ENCODE data around the gene EFR3B. TPM values are rescaled to one million over a fixed set of nuclear protein-coding genes. Genes with fewer than 3 reads are reported as not detected.

The EFR3B gene
- polyA plus RNA-seq, 2 of the 4 experiments (the other 2 are of a cell fraction), result 6.5 to 12.5 TPM

DNA sequence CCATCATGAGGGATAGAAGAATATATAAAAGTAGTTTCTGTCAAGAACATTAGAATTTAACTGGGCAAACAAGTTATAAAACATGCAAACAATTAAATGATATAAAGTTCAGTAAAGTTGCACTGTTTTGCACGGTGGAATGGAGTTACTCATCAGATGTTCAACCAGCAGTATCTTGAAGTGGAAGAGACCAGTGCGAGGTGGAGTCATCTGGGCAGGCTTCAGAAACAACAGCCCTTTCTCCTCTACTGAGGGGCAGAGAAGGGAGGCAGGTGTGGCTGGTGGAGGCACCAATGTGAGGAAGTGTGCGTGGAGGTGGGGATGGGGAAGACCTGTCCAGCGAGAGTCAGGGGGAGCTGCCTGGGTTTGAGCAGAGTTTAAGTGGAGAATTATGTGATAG is 7.5 kb downstream of the EFR3B start:
- CTCF ChIA-PET, result interaction anchor here (0.9 to 1.9 kb wide), 3 partner anchors 22 to 74 kb away, joined by 3 to 6 read pairs (median 5); no protein-coding TSS in a partner anchor
- no peak overlapping the region for H3K4me3 ChIP-seq
- no peak overlapping the region for H3K4me2 ChIP-seq
- no peaks in the 10 kb centered on the region for H3K9me3 ChIP-seq
- POLR2A ChIA-PET, result no interaction called here
- no peak for FAIRE-seq
- H3K27ac ChIP-seq, result no peak overlapping the region
- 82% methylated on average over 4 of the region's 4 CpGs for WGBS (ENCODE audit: missing lambda C conversion rate)
- peaks cover 8% of the 10 kb centered on the region for H3K4me1 ChIP-seq
- no peak for ATAC-seq
- TF ChIP-seq SREBF2 (IDR thresholded peaks at IDR 0.05), result no peak
- no peak for TF ChIP-seq CBX8 (IDR thresholded peaks at IDR 0.05)
- TF ChIP-seq, protein P1, sequence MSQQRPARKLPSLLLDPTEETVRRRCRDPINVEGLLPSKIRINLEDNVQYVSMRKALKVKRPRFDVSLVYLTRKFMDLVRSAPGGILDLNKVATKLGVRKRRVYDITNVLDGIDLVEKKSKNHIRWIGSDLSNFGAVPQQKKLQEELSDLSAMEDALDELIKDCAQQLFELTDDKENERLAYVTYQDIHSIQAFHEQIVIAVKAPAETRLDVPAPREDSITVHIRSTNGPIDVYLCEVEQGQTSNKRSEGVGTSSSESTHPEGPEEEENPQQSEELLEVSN (IDR thresholded peaks at IDR 0.05; ENCODE audit: borderline replicate concordance, low read depth), result no peak
- TF ChIP-seq FOXS1 (CRISPR knock-in tag; IDR thresholded peaks at IDR 0.05), result no peak
- no peak for TF ChIP-seq PHF8 (IDR thresholded peaks at IDR 0.05; ENCODE audit: borderline replicate concordance, low read depth)
- TF ChIP-seq POLR2A (IDR thresholded peaks at IDR 0.05; ENCODE audit: low read length), result no peak
- no peak for TF ChIP-seq MAFK (IDR thresholded peaks at IDR 0.05; ENCODE audit: partially characterized antibody)
- TF ChIP-seq ZC3H11A (IDR thresholded peaks at IDR 0.05), result no peak
- no peak for TF ChIP-seq ZFP36 (IDR thresholded peaks at IDR 0.05; ENCODE audit: borderline replicate concordance, partially characterized antibody)
- TF ChIP-seq, protein P2, sequence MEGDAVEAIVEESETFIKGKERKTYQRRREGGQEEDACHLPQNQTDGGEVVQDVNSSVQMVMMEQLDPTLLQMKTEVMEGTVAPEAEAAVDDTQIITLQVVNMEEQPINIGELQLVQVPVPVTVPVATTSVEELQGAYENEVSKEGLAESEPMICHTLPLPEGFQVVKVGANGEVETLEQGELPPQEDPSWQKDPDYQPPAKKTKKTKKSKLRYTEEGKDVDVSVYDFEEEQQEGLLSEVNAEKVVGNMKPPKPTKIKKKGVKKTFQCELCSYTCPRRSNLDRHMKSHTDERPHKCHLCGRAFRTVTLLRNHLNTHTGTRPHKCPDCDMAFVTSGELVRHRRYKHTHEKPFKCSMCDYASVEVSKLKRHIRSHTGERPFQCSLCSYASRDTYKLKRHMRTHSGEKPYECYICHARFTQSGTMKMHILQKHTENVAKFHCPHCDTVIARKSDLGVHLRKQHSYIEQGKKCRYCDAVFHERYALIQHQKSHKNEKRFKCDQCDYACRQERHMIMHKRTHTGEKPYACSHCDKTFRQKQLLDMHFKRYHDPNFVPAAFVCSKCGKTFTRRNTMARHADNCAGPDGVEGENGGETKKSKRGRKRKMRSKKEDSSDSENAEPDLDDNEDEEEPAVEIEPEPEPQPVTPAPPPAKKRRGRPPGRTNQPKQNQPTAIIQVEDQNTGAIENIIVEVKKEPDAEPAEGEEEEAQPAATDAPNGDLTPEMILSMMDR (IDR thresholded peaks at IDR 0.05), result no peak
- TF ChIP-seq CEBPB (IDR thresholded peaks at IDR 0.05), result no peak
- no peak for TF ChIP-seq TFCP2L1 (CRISPR knock-in tag; IDR thresholded peaks at IDR 0.05)
- no peak for TF ChIP-seq HEYL (CRISPR knock-in tag; IDR thresholded peaks at IDR 0.05)
- TF ChIP-seq ESRRA (IDR thresholded peaks at IDR 0.05; ENCODE audit: borderline replicate concordance, low read length), result no peak
- TF ChIP-seq ZSCAN20 (CRISPR knock-in tag; IDR thresholded peaks at IDR 0.05), result no peak
- TF ChIP-seq NPAS2 (CRISPR knock-in tag; IDR thresholded peaks at IDR 0.05; ENCODE audit: borderline replicate concordance), result no peak
- no peak for TF ChIP-seq CHD4 (IDR thresholded peaks at IDR 0.05; ENCODE audit: borderline replicate concordance)
- DNase-seq (ENCODE audit: low read depth in 1 of 2, low spot score in 1 of 2), result no peak

DNA sequence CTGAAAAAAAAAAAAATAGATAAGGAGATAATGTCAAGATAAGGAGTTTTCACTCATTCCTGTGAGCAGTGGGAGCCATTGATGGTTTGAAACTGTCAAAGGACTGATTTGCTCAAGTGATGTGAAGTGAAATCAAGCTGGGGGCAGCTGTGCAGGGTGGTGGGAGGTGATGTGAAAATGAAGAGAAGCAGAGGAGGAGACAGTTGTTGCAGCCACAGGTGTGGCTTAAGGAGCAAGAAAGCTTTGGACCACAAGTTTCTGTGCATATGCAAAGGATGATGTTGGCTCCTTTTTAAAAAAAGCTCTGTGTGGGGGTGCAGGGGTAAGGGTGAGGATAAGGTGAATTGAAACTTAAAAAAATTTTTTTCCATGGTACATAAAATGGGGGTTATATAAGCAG is 8.3 kb downstream of the EFR3B start:
- Histone ChIP-seq H3K4me1 (peaks cover under 1% of the 10 kb centered on the region; the same call in 1 of the 3 replicates), H3K4me3 (no peak overlapping the region), H3K27ac (no peak overlapping the region), H3K9me3 (no peaks in the 10 kb centered on the region), H3K4me2 (no peak overlapping the region)
- CTCF ChIA-PET, result interaction anchor here (0.7 to 1.9 kb wide), 7 partner anchors 23 to 661 kb away, joined by 3 to 6 read pairs (median 3); no protein-coding TSS in a partner anchor
- POLR2A ChIA-PET, result interaction anchor here (1.1 kb wide), 1 partner anchor 9 kb away, joined by 8 read pairs; no protein-coding TSS in a partner anchor
- TF ChIP-seq ZC3H11A (IDR thresholded peaks at IDR 0.05), result no peak
- TF ChIP-seq FOSB (CRISPR knock-in tag; IDR thresholded peaks at IDR 0.05), result no peak
- FAIRE-seq, result no peak
- ATAC-seq, result no peak
- DNase-seq (ENCODE audit: low read depth in 1 of 2, low spot score in 1 of 2), result no peak

GRCh38 chr2:25053041-25053440 is 11.2 kb downstream of the EFR3B start:
- H3K27ac ChIP-seq, result no peak overlapping the region
- ATAC-seq (no peak), FAIRE-seq (no peak), DNase-seq (ENCODE audit: low read depth in 1 of 2, low spot score in 1 of 2) (no peak)
- ChIA-PET CTCF (interaction anchor here (0.8 to 4.4 kb wide), 5 partner anchors 12 to 137 kb away, joined by 3 to 23 read pairs (median 6); no protein-coding TSS in a partner anchor), POLR2A (interaction anchor here (1.3 kb wide), 1 partner anchor 12 kb away, joined by 3 read pairs; the partner anchor contains the start of gene EFR3B)
- H3K4me2 ChIP-seq, result no peak overlapping the region
- no peaks in the 10 kb centered on the region for H3K4me1 ChIP-seq
- H3K4me3 ChIP-seq, result no peak overlapping the region
- 87% methylated on average over 3 of the region's 3 CpGs for WGBS (ENCODE audit: missing lambda C conversion rate)
- TF ChIP-seq ATOH8 (CRISPR knock-in tag; IDR thresholded peaks at IDR 0.05; ENCODE audit: low read depth), result no peak
- no peak for TF ChIP-seq HDAC2 (IDR thresholded peaks at IDR 0.05)
- no peak for TF ChIP-seq HOXB5 (CRISPR knock-in tag; IDR thresholded peaks at IDR 0.05)
- no peak for TF ChIP-seq USF2 (IDR thresholded peaks at IDR 0.05)
- TF ChIP-seq GATA3 (IDR thresholded peaks at IDR 0.05; ENCODE audit: borderline replicate concordance), result no peak
- no peak for TF ChIP-seq MAX (IDR thresholded peaks at IDR 0.05)
- H3K9me3 ChIP-seq, result no peaks in the 10 kb centered on the region
